D721Med (cell line): ENCODE data around the gene MALT1.

Experiments used
- DNase-seq: peaks from one replicate; pipeline ENCODE4 v3.0.0; 2011; ENCODE audit warnings: low spot score; ENCODE audit not compliant: insufficient read length
- FAIRE-seq: peaks from 2 replicates; lab custom pipeline; 2011; peaks lifted over from hg19 to GRCh38; lab: Jason Lieb, UNC
- CTCF ChIP-seq: IDR thresholded peaks from 2 replicates; pipeline ENCODE4 v1.5.1; 2012; ENCODE audit warnings: mild to moderate bottlenecking, control low read depth; ENCODE audit not compliant: insufficient read depth; ENCODE audit errors: missing control alignments

MALT1 gene

GRCh38 chr18:58674159-58674558 is 2.9 kb downstream of the MALT1 start:
- TF ChIP-seq CTCF = no peak
- DNase-seq = no peak
- no peak for FAIRE-seq

- no peak for DNase-seq
- no peak for FAIRE-seq
- TF ChIP-seq CTCF = no peak
Measured at GRCh38 chr18:58674863-58675472, 3.7 kb downstream of the MALT1 start.

GRCh38 chr18:58676270-58676669 is 5.0 kb downstream of the MALT1 start:
- FAIRE-seq = no peak
- TF ChIP-seq CTCF = no peak

GRCh38 chr18:58682429-58683069 is 11.3 kb downstream of the MALT1 start:
- no peak for TF ChIP-seq CTCF
- DNase-seq (no peak), FAIRE-seq (no peak)

More at GRCh38 chr18:58676270-58676669, 5.0 kb downstream of the MALT1 start:
- no peak for DNase-seq

GRCh38 chr18:58687871-58688308 is 16.6 kb downstream of the MALT1 start:
- TF ChIP-seq CTCF = no peak
- DNase-seq (no peak), FAIRE-seq (no peak)

- DNase-seq (no peak), FAIRE-seq (no peak)
- TF ChIP-seq CTCF = no peak
Measured at GRCh38 chr18:58690259-58690658, 19.0 kb downstream of the MALT1 start.

- TF ChIP-seq CTCF = no peak
- DNase-seq (no peak), FAIRE-seq (no peak)
Measured at GRCh38 chr18:58691256-58691655, 20.0 kb downstream of the MALT1 start.
